HepG2 (cell line): ENCODE measurements around the gene ETDC. TPM values are rescaled to one million over a fixed set of nuclear protein-coding genes. Genes with fewer than 3 reads are reported as not detected.

ENCODE experiments used
- ATAC-seq: fragments of 200-7000 bp; cut with Tn5 transposase; 3 replicates; pipeline ENCODE4 v1.9.1; 2020; ENCODE audit warnings: mild to moderate bottlenecking, moderate library complexity
- BruUV-seq: library from RNA; stranded (reverse); fragments of 400-500 nt; replicated peaks from 2 replicates; lab custom pipeline; 2021; lab: Mats Ljungman, UMichigan
- CTCF ChIA-PET: fragments of 300-600 bp; formaldehyde crosslinking; extraction: SDS; loops from one replicate; lab custom pipeline; 2021; ENCODE audit warnings: low total read pairs, inconsistent platforms, low intra/inter-chr PET ratio; lab: Yijun Ruan, JAX
- POLR2A ChIA-PET: fragments of 350-600 bp; sonication (Branson Sonifier 250); formaldehyde crosslinking; loops from one replicate; lab custom pipeline; 2020; ENCODE audit warnings: antibody characterized with exemption, inconsistent platforms; lab: Yijun Ruan, JAX
- DNase-seq: peaks from one replicate; pipeline ENCODE4 v3.0.0-alpha.2; 2015; ENCODE audit warnings: low spot score
- FAIRE-seq: peaks from 3 replicates; lab custom pipeline; 2011; peaks lifted over from hg19 to GRCh38; lab: Jason Lieb, UNC
- H2AFZ ChIP-seq: one replicate; pipeline ENCODE4 v1.6.1; 2011; ENCODE audit warnings: low read length, inconsistent platforms
- H3K27ac ChIP-seq: fragments of 300-600 bp; 3 replicates; pipeline ENCODE4 v1.8.0; 2011; ENCODE audit warnings: mixed run types, mild to moderate bottlenecking, mixed read lengths, low read length, inconsistent platforms; ENCODE audit not compliant: insufficient read depth; ENCODE audit errors: extremely low read length
- H3K27me3 ChIP-seq, 2 experiments: fragments of 200-600 bp in 1 of 2; 2 replicates in 1 of 2; 3 replicates in 1 of 2; pipeline versions ENCODE4 v1.6.0 to v1.8.0; 2011; ENCODE audit warnings: low read length in 2 of 2, mild to moderate bottlenecking in 2 of 2, moderate library complexity in 2 of 2, inconsistent platforms in 1 of 2; ENCODE audit not compliant: insufficient read depth in 2 of 2, control insufficient read depth in 1 of 2
- H3K36me3 ChIP-seq, 2 experiments: fragments of 200-600 bp in 1 of 2; replicated peaks in 1 of 2; 2 replicates in 1 of 2; 3 replicates in 1 of 2; pipeline versions ENCODE4 v1.5.1 to v1.8.0; 2011; ENCODE audit warnings: low read length in 2 of 2, inconsistent platforms in 1 of 2; ENCODE audit not compliant: insufficient read depth in 2 of 2, control insufficient read depth in 1 of 2
- H3K4me1 ChIP-seq: 2 replicates; pipeline ENCODE4 v1.5.1; 2012; ENCODE audit warnings: low read length, inconsistent platforms; ENCODE audit not compliant: insufficient read depth
- H3K4me2 ChIP-seq: 2 replicates; pipeline ENCODE4 v1.6.0; 2011; ENCODE audit warnings: low read depth, low read length, inconsistent platforms
- H3K4me3 ChIP-seq, 3 experiments: fragments of 200-600 bp in 1 of 3; sonication (generic), shearing (Covaris generic) in 1 of 3; replicated peaks in 1 of 3; 2 replicates each; pipeline ENCODE4 v1.5.1; 2011 to 2016; ENCODE audit warnings: low read length in 3 of 3, inconsistent platforms in 2 of 3, low read depth in 2 of 3, mild to moderate bottlenecking in 2 of 3, control low read depth in 1 of 3, mixed read lengths in 1 of 3; ENCODE audit not compliant: insufficient read depth in 1 of 3
- H3K79me2 ChIP-seq: one replicate; pipeline ENCODE4 v1.6.1; 2011; ENCODE audit warnings: low read length, inconsistent platforms; ENCODE audit not compliant: insufficient read depth
- H3K9ac ChIP-seq: 2 replicates; pipeline ENCODE4 v1.6.0; 2011; ENCODE audit warnings: mild to moderate bottlenecking, low read depth, low read length, inconsistent platforms; ENCODE audit not compliant: insufficient read depth
- H3K9me3 ChIP-seq: 2 replicates; pipeline ENCODE4 v1.5.1; 2012; ENCODE audit warnings: mild to moderate bottlenecking, low read length
- H4K20me1 ChIP-seq: 2 replicates; pipeline ENCODE4 v1.6.0; 2011; ENCODE audit warnings: inconsistent platforms, mild to moderate bottlenecking, low read length, moderate library complexity; ENCODE audit not compliant: insufficient read depth
- BCL6 ChIP-seq: IDR thresholded peaks from 2 replicates; pipeline ENCODE4 v1.6.1; 2016; ENCODE audit warnings: missing genetic modification reagents, missing compliant biosample characterization
- FOXC1 ChIP-seq: sonication (generic); formaldehyde crosslinking; IDR thresholded peaks from 2 replicates; pipeline ENCODE4 v1.8.0; 2022; ENCODE audit warnings: mild to moderate bottlenecking, missing genetic modification reagents, borderline replicate concordance
- HCFC1 ChIP-seq: fragments of 150-350 bp; IDR thresholded peaks from 2 replicates; pipeline ENCODE4 v1.6.1; 2014; ENCODE audit warnings: low read depth, low read length
- HMG20A ChIP-seq: IDR thresholded peaks from 2 replicates; pipeline ENCODE4 v1.6.1; 2016; ENCODE audit warnings: borderline replicate concordance
- KAT2B ChIP-seq: fragments of 150-350 bp; IDR thresholded peaks from 2 replicates; pipeline ENCODE4 v1.6.1; 2014; ENCODE audit warnings: low read depth, low read length, borderline replicate concordance
- MAZ ChIP-seq, 2 experiments: sonication (generic) in 1 of 2; formaldehyde crosslinking in 1 of 2; IDR thresholded peaks; 2 replicates each; pipeline versions ENCODE4 v1.5.0 to v1.6.1; 2012 to 2020; ENCODE audit warnings: low read depth in 2 of 2, mild to moderate bottlenecking in 2 of 2, borderline replicate concordance in 1 of 2, improper control_type of control experiment in 1 of 2, low read length in 1 of 2, missing genetic modification reagents in 1 of 2, moderate library complexity in 1 of 2
- RBFOX2 ChIP-seq: fragments of 200-400 bp; formaldehyde crosslinking; IDR thresholded peaks from 2 replicates; pipeline ENCODE4 v1.6.1; 2017; ENCODE audit warnings: low read depth, mild to moderate bottlenecking, low read length
- SP5 ChIP-seq: IDR thresholded peaks from 2 replicates; pipeline ENCODE4 v1.6.1; 2016; ENCODE audit warnings: low read depth, borderline replicate concordance
- SUZ12 ChIP-seq: fragments of 150-350 bp; IDR thresholded peaks from 2 replicates; pipeline ENCODE4 v1.6.1; 2014; ENCODE audit warnings: low read depth, low read length
- TBL1XR1 ChIP-seq: fragments of 150-350 bp; IDR thresholded peaks from 2 replicates; pipeline ENCODE4 v1.6.1; 2014; ENCODE audit warnings: borderline replicate concordance, low read length; ENCODE audit not compliant: partially characterized antibody
- ZMYM4 ChIP-seq: sonication (generic); formaldehyde crosslinking; IDR thresholded peaks from 2 replicates; pipeline ENCODE4 v1.8.1; 2023; ENCODE audit warnings: mild to moderate bottlenecking, missing genetic modification reagents
- ZNF333 ChIP-seq: sonication (generic); formaldehyde crosslinking; IDR thresholded peaks from 2 replicates; pipeline ENCODE4 v1.4.0; 2020; ENCODE audit warnings: mild to moderate bottlenecking, missing genetic modification reagents, borderline replicate concordance
- ZNF451 ChIP-seq: sonication (generic); formaldehyde crosslinking; IDR thresholded peaks from 2 replicates; pipeline ENCODE4 v1.5.0; 2020; ENCODE audit warnings: mild to moderate bottlenecking, missing genetic modification reagents
- ZNF496 ChIP-seq: sonication (generic); formaldehyde crosslinking; IDR thresholded peaks from 2 replicates; pipeline ENCODE4 v1.8.1; 2023; ENCODE audit warnings: mild to moderate bottlenecking, moderate library complexity, missing genetic modification reagents; ENCODE audit not compliant: insufficient replicate concordance
- ZNF605 ChIP-seq: sonication (generic); formaldehyde crosslinking; IDR thresholded peaks from 2 replicates; pipeline ENCODE4 v1.8.0; 2022; ENCODE audit warnings: mild to moderate bottlenecking, missing genetic modification reagents
- ZNF883 ChIP-seq: sonication (generic); formaldehyde crosslinking; IDR thresholded peaks from 2 replicates; pipeline ENCODE4 v1.5.1; 2020; ENCODE audit warnings: mild to moderate bottlenecking, missing genetic modification reagents; ENCODE audit errors: not compliant biosample characterization
- WGBS: methylation state at CpG from one replicate; pipeline ENCODE4 v1.1.6; 2017; ENCODE audit warnings: low lambda C conversion rate; 5-methylcytosine and 5-hydroxymethylcytosine counted together
- in situ Hi-C: cut with HindIII; loops from 2 replicates; pipeline ENCODE4 v1.10.0; 2017; ENCODE audit warnings: low pct_unique_long_range_greater_than_20kb; ENCODE audit not compliant: extremely low pct_ligation_motif_present
- intact Hi-C: fragments of 100-400 bp; cut with micrococcal nuclease; formaldehyde crosslinking; loops from one replicate; pipeline ENCODE4 v1.10.0; 2022; ENCODE audit not compliant: unreplicated experiment
- polyA plus RNA-seq, 8 experiments: library from polyadenylated mRNA; depleted of rRNA in 3 of 8; stranded (reverse) in 7 of 8; unstranded in 1 of 8; fragments of >200 nt; fragmentation: Illumina TruSeq in 4 of 8; extraction: Trizol in 4 of 8; gene quantifications; 2 replicates each; pipeline versions ENCODE4 v1.2.1 to v1.2.3, GENCODE V29; 2011 to 2016; ENCODE audit warnings: low read depth in 4 of 8, missing spikeins in 1 of 8, mixed read lengths in 1 of 8; ENCODE audit not compliant: insufficient read depth in 1 of 8
- total RNA-seq, 5 experiments: library from RNA; depleted of rRNA; stranded (reverse); fragments of >200 nt; fragmentation: Illumina TruSeq; extraction: Trizol; gene quantifications; 2 replicates each; pipeline ENCODE4 v1.2.3, GENCODE V29; 2016; ENCODE audit warnings: low read depth in 1 of 5
- TF ChIP-seq, protein P1 (sequence below): sonication (generic); formaldehyde crosslinking; IDR thresholded peaks from 2 replicates; pipeline ENCODE4 v1.8.0; 2022; ENCODE audit warnings: mild to moderate bottlenecking, missing genetic modification reagents, borderline replicate concordance
- TF ChIP-seq, protein P2 (sequence below): fragments of 450-650 bp; IDR thresholded peaks from 2 replicates; pipeline ENCODE4 v1.6.1; 2016
- TF ChIP-seq, protein P3 (sequence below): sonication (generic); formaldehyde crosslinking; conservative IDR thresholded peaks from 2 replicates; pipeline ENCODE4 v1.4.0; 2020; ENCODE audit warnings: missing genetic modification reagents

ETDC gene
- total and polyA plus RNA-seq, 2 of the 13 experiments (the other 11 are each of a cell fraction or from before 2014, with no cell fraction given): not detected

DNA sequence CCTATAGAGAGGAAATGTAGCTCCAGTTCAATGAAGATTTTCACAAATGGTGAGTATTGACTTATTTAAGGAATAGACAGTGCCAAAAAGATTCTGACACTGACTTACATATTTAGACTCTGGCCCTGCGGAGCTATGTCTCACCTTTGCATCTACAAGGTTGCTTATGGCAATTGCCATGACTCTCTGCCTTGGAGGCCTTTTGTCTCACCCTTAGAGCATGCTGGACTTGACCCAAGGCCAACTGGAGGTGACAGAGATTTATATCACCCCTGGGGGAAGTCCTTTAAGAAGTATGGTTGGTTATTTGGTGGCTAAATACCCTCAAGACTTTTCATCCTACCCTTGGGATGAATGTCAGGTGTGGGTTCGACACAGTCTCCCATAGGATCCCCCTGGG, 4.5 kb upstream of the ETDC start:
- no peak for FAIRE-seq

More for the DNA sequence above, 4.5 kb upstream of the ETDC start:
- ChIA-PET POLR2A (no interaction called here), CTCF (no interaction called here)
- no peak overlapping the region for H2AFZ ChIP-seq
- H4K20me1 ChIP-seq: no peaks in the 10 kb centered on the region
- no peaks in the 10 kb centered on the region for H3K27me3 ChIP-seq
- H3K4me3 ChIP-seq: no peak overlapping the region
- in situ Hi-C loops: no loop called here
- no peaks in the 10 kb centered on the region for H3K79me2 ChIP-seq
- no peaks in the 10 kb centered on the region for H3K9me3 ChIP-seq
- ATAC-seq (no peak), DNase-seq (no peak)
- H3K36me3 ChIP-seq: no peaks in the 10 kb centered on the region
- no peak overlapping the region for H3K9ac ChIP-seq
- intact Hi-C loops: no loop called here
- H3K4me1 ChIP-seq: no peaks in the 10 kb centered on the region
- TF ChIP-seq ZNF883 (no peak), ZNF496 (CRISPR knock-in tag) (no peak), SP5 (CRISPR knock-in tag) (no peak), ZNF451 (CRISPR knock-in tag) (no peak), ZNF605 (CRISPR knock-in tag) (no peak), HCFC1 (no peak), RBFOX2 (no peak), FOXC1 (CRISPR knock-in tag) (no peak), TBL1XR1 (no peak), ZMYM4 (CRISPR knock-in tag) (no peak), KAT2B (no peak), HMG20A (CRISPR knock-in tag) (no peak), SUZ12 (no peak), ZNF333 (no peak), BCL6 (CRISPR knock-in tag) (no peak), MAZ (IDR thresholded peaks at IDR 0.05; ENCODE audit: borderline replicate concordance, low read depth, low read length) (no peak), MAZ (CRISPR knock-in tag; IDR thresholded peaks at IDR 0.05; ENCODE audit: low read depth) (no peak)
- TF ChIP-seq, protein P1, sequence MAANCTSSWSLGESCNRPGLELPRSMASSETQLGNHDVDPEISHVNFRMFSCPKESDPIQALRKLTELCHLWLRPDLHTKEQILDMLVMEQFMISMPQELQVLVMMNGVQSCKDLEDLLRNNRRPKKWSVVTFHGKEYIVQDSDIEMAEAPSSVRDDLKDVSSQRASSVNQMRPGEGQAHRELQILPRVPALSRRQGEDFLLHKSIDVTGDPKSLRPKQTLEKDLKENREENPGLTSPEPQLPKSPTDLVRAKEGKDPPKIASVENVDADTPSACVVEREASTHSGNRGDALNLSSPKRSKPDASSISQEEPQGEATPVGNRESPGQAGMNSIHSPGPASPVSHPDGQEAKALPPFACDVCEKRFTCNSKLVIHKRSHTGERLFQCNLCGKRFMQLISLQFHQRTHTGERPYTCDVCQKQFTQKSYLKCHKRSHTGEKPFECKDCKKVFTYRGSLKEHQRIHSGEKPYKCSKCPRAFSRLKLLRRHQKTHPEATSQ (CRISPR knock-in tag): no peak
- TF ChIP-seq, protein P2, sequence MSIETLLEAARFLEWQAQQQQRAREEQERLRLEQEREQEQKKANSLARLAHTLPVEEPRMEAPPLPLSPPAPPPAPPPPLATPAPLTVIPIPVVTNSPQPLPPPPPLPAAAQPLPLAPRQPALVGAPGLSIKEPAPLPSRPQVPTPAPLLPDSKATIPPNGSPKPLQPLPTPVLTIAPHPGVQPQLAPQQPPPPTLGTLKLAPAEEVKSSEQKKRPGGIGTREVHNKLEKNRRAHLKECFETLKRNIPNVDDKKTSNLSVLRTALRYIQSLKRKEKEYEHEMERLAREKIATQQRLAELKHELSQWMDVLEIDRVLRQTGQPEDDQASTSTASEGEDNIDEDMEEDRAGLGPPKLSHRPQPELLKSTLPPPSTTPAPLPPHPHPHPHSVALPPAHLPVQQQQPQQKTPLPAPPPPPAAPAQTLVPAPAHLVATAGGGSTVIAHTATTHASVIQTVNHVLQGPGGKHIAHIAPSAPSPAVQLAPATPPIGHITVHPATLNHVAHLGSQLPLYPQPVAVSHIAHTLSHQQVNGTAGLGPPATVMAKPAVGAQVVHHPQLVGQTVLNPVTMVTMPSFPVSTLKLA: no peak
- TF ChIP-seq, protein P3, sequence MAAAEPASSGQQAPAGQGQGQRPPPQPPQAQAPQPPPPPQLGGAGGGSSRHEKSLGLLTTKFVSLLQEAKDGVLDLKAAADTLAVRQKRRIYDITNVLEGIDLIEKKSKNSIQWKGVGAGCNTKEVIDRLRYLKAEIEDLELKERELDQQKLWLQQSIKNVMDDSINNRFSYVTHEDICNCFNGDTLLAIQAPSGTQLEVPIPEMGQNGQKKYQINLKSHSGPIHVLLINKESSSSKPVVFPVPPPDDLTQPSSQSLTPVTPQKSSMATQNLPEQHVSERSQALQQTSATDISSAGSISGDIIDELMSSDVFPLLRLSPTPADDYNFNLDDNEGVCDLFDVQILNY (CRISPR knock-in tag): no peak
- H3K27ac ChIP-seq: no peak overlapping the region
- no TSS peak for BruUV-seq
- no peak overlapping the region for H3K4me2 ChIP-seq
- 92% methylated on average over 2 of the region's 2 CpGs for WGBS
